GM12878 (cell line): ENCODE measurements around the gene ADAR. TPM values are rescaled to one million over a fixed set of nuclear protein-coding genes. Genes with fewer than 3 reads are reported as not detected.
A peak's percentile ranks its signal among the peaks of the same experiment; 100 is the strongest.

ENCODE experiments used
- ATAC-seq: fragments of 200-7000 bp; cut with Tn5 transposase; 3 replicates; pipeline ENCODE4 v1.9.1; 2020; ENCODE audit warnings: mild to moderate bottlenecking, moderate library complexity
- BruUV-seq: library from RNA; stranded (reverse); fragments of 400-500 nt; replicated peaks from 2 replicates; lab custom pipeline; 2021; lab: Mats Ljungman, UMichigan
- CTCF ChIA-PET: fragments of 300-600 bp; sonication (Branson Sonifier 250); formaldehyde crosslinking; extraction: SDS; loops from one replicate; lab custom pipeline; 2021; ENCODE audit warnings: inconsistent platforms; lab: Yijun Ruan, JAX
- POLR2A ChIA-PET: fragments of 350-600 bp; formaldehyde crosslinking; extraction: SDS; loops from one replicate; lab custom pipeline; 2021; ENCODE audit warnings: inconsistent platforms; lab: Charles Lee
- RAD21 ChIA-PET: fragments of 300-600 bp; sonication (Branson Sonifier 250); formaldehyde crosslinking; loops from one replicate; lab custom pipeline; 2023; ENCODE audit warnings: antibody characterized with exemption; ENCODE audit not compliant: unreplicated experiment; lab: Charles Lee
- SMC1A ChIA-PET: fragments of 300-600 bp; sonication (Branson Sonifier 250); formaldehyde crosslinking; loops from one replicate; lab custom pipeline; 2023; ENCODE audit not compliant: unreplicated experiment, uncharacterized antibody; lab: Charles Lee
- DNase-seq: peaks from one replicate; pipeline ENCODE4 v3.0.0-alpha.2; 2011; ENCODE audit warnings: low read depth, low spot score
- FAIRE-seq: peaks from 3 replicates; lab custom pipeline; 2011; peaks lifted over from hg19 to GRCh38; lab: Jason Lieb, UNC
- H2AFZ ChIP-seq: 2 replicates; pipeline ENCODE4 v1.6.0; 2011; ENCODE audit warnings: low read depth, low read length, control low read depth; ENCODE audit not compliant: control insufficient read depth
- H3K27ac ChIP-seq: 2 replicates; pipeline ENCODE4 v1.5.1; 2011; ENCODE audit warnings: control low read depth; ENCODE audit not compliant: control insufficient read depth, insufficient read depth
- H3K27me3 ChIP-seq, 2 experiments: replicated peaks in 1 of 2; 2 replicates each; pipeline versions ENCODE4 v1.6.0 to v1.6.1; 2011; ENCODE audit warnings: low read length in 1 of 2; ENCODE audit not compliant: control insufficient read depth in 2 of 2, insufficient read depth in 2 of 2
- H3K36me3 ChIP-seq, 2 experiments: 2 replicates each; pipeline ENCODE4 v1.5.1; 2011; ENCODE audit warnings: low read length in 1 of 2; ENCODE audit not compliant: control insufficient read depth in 2 of 2, insufficient read depth in 2 of 2
- H3K4me1 ChIP-seq: 2 replicates; pipeline ENCODE4 v1.6.1; 2011; ENCODE audit warnings: mild to moderate bottlenecking, low read length, moderate library complexity, mixed read lengths; ENCODE audit not compliant: control insufficient read depth, insufficient read depth
- H3K4me2 ChIP-seq: 2 replicates; pipeline ENCODE4 v1.6.0; 2011; ENCODE audit warnings: control low read depth; ENCODE audit not compliant: control insufficient read depth, insufficient read depth
- H3K4me3 ChIP-seq: fragments of 200-600 bp; sonication (generic); 2 replicates; pipeline ENCODE4 v1.5.1; 2016
- H3K79me2 ChIP-seq: 2 replicates; pipeline ENCODE4 v1.6.0; 2011; ENCODE audit warnings: low read length; ENCODE audit not compliant: control insufficient read depth, insufficient read depth
- H3K9ac ChIP-seq: 2 replicates; pipeline ENCODE4 v1.8.0; 2011; ENCODE audit warnings: low read length, control low read depth, mixed read lengths; ENCODE audit not compliant: control insufficient read depth, insufficient read depth
- H3K9me3 ChIP-seq: replicated peaks from 3 replicates; pipeline ENCODE4 v1.5.1; 2011; ENCODE audit warnings: mild to moderate bottlenecking, low read length; ENCODE audit not compliant: control insufficient read depth, insufficient read depth
- H4K20me1 ChIP-seq: 2 replicates; pipeline ENCODE4 v1.6.0; 2011; ENCODE audit not compliant: control insufficient read depth, insufficient read depth
- ASH2L ChIP-seq: fragments of 300-600, 200-600 bp; sonication (generic); IDR thresholded peaks from 2 replicates; pipeline ENCODE4 v1.6.1; 2017; ENCODE audit warnings: low read depth, mild to moderate bottlenecking, borderline replicate concordance
- CHD1 ChIP-seq: IDR thresholded peaks from 2 replicates; pipeline ENCODE4 v1.6.1; 2012; ENCODE audit warnings: low read depth, low read length, improper control_type of control experiment
- EZH2 ChIP-seq: IDR thresholded peaks from 2 replicates; pipeline ENCODE4 v1.6.1; 2012; ENCODE audit warnings: low read depth, mild to moderate bottlenecking, control low read depth, inconsistent platforms, low read length, borderline replicate concordance; ENCODE audit not compliant: control insufficient read depth
- HDGF ChIP-seq: fragments of 450-650 bp; IDR thresholded peaks from 2 replicates; pipeline ENCODE4 v1.6.1; 2016; ENCODE audit warnings: antibody characterized with exemption
- MTA2 ChIP-seq: fragments of 450-650 bp; IDR thresholded peaks from 2 replicates; pipeline ENCODE4 v1.6.1; 2016; ENCODE audit warnings: low read depth, mild to moderate bottlenecking, moderate library complexity
- MTA3 ChIP-seq: IDR thresholded peaks from 2 replicates; pipeline ENCODE4 v1.6.1; 2012; ENCODE audit warnings: low read length, inconsistent platforms, borderline replicate concordance
- NBN ChIP-seq: fragments of 450-650 bp; IDR thresholded peaks from 2 replicates; pipeline ENCODE4 v1.6.1; 2016
- PAX5 ChIP-seq: IDR thresholded peaks from 2 replicates; pipeline ENCODE4 v1.6.1; 2011; ENCODE audit warnings: low read depth, low read length, borderline replicate concordance
- PAX8 ChIP-seq: fragments of 450-650 bp; IDR thresholded peaks from 2 replicates; pipeline ENCODE4 v1.6.1; 2017; ENCODE audit warnings: mild to moderate bottlenecking, moderate library complexity
- SKIL ChIP-seq: fragments of 450-650 bp; IDR thresholded peaks from 2 replicates; pipeline ENCODE4 v1.6.1; 2017; ENCODE audit warnings: mild to moderate bottlenecking, low read depth, inconsistent platforms; ENCODE audit not compliant: poor library complexity, severe bottlenecking
- TCF7 ChIP-seq: IDR thresholded peaks from 2 replicates; pipeline ENCODE4 v1.6.1; 2014; ENCODE audit warnings: antibody characterized with exemption, borderline replicate concordance
- WRNIP1 ChIP-seq: IDR thresholded peaks from 2 replicates; pipeline ENCODE4 v1.6.1; 2011; ENCODE audit warnings: low read depth, low read length, improper control_type of control experiment, borderline replicate concordance
- WGBS: methylation state at CpG from one replicate; pipeline ENCODE4 v1.1.6; 2016; ENCODE audit warnings: low lambda C conversion rate; ENCODE audit not compliant: insufficient replicate concordance, insufficient coverage; ENCODE audit errors: missing lambda C conversion rate; 5-methylcytosine and 5-hydroxymethylcytosine counted together
- in situ Hi-C: fragments of 300-500 bp; cut with MboI; formaldehyde crosslinking; loops from 9 replicates; pipeline ENCODE4 v1.14.3; 2018; ENCODE audit warnings: mixed read lengths
- intact Hi-C: fragments of 100-400 bp; cut with micrococcal nuclease; formaldehyde crosslinking; loops from one replicate; pipeline ENCODE4 v1.14.2; 2022; ENCODE audit not compliant: unreplicated experiment
- polyA plus RNA-seq, 11 experiments: library from polyadenylated mRNA; depleted of rRNA in 4 of 11; unstranded in 6 of 11; stranded (reverse) in 5 of 11; fragments of >200 nt; fragmentation: Nextera tagmentation in 4 of 11; fragmentation: Illumina TruSeq in 1 of 11; extraction: Ambion mirVana in 4 of 11; extraction: Trizol in 1 of 11; gene quantifications; 1 replicate in 1 of 11; 2 replicates in 10 of 11; pipeline versions ENCODE4 v1.2.1 to v1.2.3, GENCODE V29; 2011 to 2016; ENCODE audit warnings: inconsistent platforms in 2 of 11, missing spikeins in 2 of 11, low read depth in 1 of 11
- total RNA-seq, 4 experiments: library from RNA; depleted of rRNA in 3 of 4; stranded (reverse); fragments of >200 nt in 3 of 4; fragmentation: Illumina TruSeq in 1 of 4; extraction: Trizol in 1 of 4; gene quantifications; 2 replicates each; pipeline versions ENCODE4 v1.2.1 to v1.2.3, GENCODE V29; 2013 to 2021
- TF ChIP-seq, protein P1 (sequence below): IDR thresholded peaks from 2 replicates; pipeline ENCODE4 v1.6.1; 2012; ENCODE audit warnings: low read length, inconsistent platforms
- TF ChIP-seq, protein P2 (sequence below): fragments of 450-650 bp; IDR thresholded peaks from 2 replicates; pipeline ENCODE4 v1.6.1; 2017; ENCODE audit warnings: mild to moderate bottlenecking, moderate library complexity

Gene ADAR
- total and polyA plus RNA-seq, 10 of the 15 experiments (the other 5 are each of a cell fraction or from before 2014, with no cell fraction given) = 55.5 to 413 (median 176) TPM

GRCh38 chr1:154628121-154628405 lies 20.1 kb upstream of the ADAR start (continued):
- TF ChIP-seq SKIL = peak; percentile 54
- peak; percentile 65; the same call in 1 of the 2 replicates for TF ChIP-seq WRNIP1
- TF ChIP-seq NBN = peak; percentile 6; the same call in 1 of the 2 replicates
- TF ChIP-seq, protein P1, sequence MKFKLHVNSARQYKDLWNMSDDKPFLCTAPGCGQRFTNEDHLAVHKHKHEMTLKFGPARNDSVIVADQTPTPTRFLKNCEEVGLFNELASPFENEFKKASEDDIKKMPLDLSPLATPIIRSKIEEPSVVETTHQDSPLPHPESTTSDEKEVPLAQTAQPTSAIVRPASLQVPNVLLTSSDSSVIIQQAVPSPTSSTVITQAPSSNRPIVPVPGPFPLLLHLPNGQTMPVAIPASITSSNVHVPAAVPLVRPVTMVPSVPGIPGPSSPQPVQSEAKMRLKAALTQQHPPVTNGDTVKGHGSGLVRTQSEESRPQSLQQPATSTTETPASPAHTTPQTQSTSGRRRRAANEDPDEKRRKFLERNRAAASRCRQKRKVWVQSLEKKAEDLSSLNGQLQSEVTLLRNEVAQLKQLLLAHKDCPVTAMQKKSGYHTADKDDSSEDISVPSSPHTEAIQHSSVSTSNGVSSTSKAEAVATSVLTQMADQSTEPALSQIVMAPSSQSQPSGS = 0 out of 2 replicates have a peak, but pooled peaks have one; percentile 50
- TF ChIP-seq MTA3 = peak; percentile 81; the same call in 1 of the 2 replicates
- 0 out of 2 replicates have a peak, but pooled peaks have one; percentile 16 for TF ChIP-seq MTA2
- no peak for TF ChIP-seq HDGF

DNA sequence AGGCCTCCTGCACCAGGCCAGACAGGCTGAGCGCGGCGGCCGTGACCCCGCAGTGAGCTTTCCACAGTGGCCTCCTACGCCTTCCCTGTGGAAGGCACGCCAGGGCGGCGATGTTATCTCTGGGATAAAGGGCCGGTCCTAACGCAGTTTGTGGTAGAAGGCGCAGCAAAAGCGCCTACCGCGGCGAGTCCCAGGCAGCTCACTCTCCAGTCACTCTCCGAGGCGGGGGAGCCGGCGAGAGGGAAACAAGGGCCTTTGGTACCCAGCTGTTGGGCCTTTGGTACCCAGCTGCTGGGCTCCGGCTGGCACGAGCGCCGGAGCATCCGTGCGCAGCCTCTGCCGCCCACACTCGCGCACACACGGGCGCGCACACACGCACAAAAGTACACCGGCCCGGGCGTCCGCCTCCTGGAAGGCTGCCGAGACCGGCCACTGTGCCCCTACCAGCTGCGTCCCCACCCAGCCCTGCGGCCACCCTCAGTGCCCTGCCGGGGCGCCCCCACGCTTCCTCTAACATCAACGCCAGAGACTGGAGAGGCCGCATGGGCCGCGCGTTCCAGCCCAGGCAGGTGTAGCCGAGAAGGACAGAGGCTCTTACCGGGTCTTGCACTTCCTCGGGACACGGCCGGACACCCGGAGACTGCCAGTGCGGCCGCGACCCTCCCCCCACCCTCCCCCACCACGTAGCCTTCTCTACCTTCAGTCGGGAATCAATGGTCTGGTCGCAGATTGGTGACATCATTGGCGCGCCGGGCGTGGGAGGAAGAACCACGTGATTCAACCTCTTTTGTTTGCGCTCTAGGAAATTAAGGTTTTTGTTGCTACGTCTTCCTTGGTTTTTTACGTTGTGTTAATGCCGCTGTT lies 19.5 kb upstream of the ADAR start:
- peak overlapping the region; percentile 94 for H3K27ac ChIP-seq
- peaks cover 0 to 3% of the 10 kb centered on the region in 2 experiments; a peak in 1 of 4 replicates for H3K36me3 ChIP-seq
- no TSS peak for BruUV-seq
- no peaks in the 10 kb centered on the region for H3K27me3 ChIP-seq
- no peak for DNase-seq
- intact Hi-C loops (no loop called here), in situ Hi-C loops (no loop called here)
- ChIA-PET POLR2A (interaction anchor here (0.6 to 2.3 kb wide), 10 partner anchors 10 to 313 kb away, joined by 3 to 12 read pairs (median 3); partner anchors contain the start of gene ADAR), CTCF (interaction anchor here (0.6 to 2.7 kb wide), 7 partner anchors 9 to 545 kb away, joined by 3 to 17 read pairs (median 4); partner anchors contain the start of gene KRTCAP2), SMC1A (interaction anchor here (0.6 to 5.4 kb wide), 6 partner anchors 16 to 784 kb away, joined by 3 to 35 read pairs (median 5); partner anchors contain the start of gene ADAR), RAD21 (interaction anchor here (0.6 to 4.2 kb wide), 6 partner anchors 17 to 354 kb away, joined by 3 to 23 read pairs (median 4); no protein-coding TSS in a partner anchor)
- H3K9ac ChIP-seq = peak overlapping the region; percentile 91
- H3K9me3 ChIP-seq = no peaks in the 10 kb centered on the region
- peaks cover 59% of the 10 kb centered on the region for H3K79me2 ChIP-seq
- ATAC-seq = peak; percentile 74
- peak overlapping the region; percentile 84 for H3K4me2 ChIP-seq
- H2AFZ ChIP-seq = peak overlapping the region; percentile 99
- peak overlapping the region; percentile 82 for H3K4me3 ChIP-seq
- peak; percentile 88 for FAIRE-seq
- WGBS = under 1% methylated on average over 66 of the region's 70 CpGs
- peaks cover 3% of the 10 kb centered on the region; the same call in 1 of the 2 replicates for H3K4me1 ChIP-seq
- no peaks in the 10 kb centered on the region for H4K20me1 ChIP-seq
- TF ChIP-seq HDGF (no peak), TCF7 (no peak), ASH2L (0 out of 2 replicates have a peak, but pooled peaks have one; percentile 32), EZH2 (no peak), PAX8 (no peak), MTA2 (no peak; the same call in 1 of the 2 replicates), CHD1 (no peak), PAX5 (0 out of 2 replicates have a peak, but pooled peaks have one; percentile 12)
- TF ChIP-seq, protein P2, sequence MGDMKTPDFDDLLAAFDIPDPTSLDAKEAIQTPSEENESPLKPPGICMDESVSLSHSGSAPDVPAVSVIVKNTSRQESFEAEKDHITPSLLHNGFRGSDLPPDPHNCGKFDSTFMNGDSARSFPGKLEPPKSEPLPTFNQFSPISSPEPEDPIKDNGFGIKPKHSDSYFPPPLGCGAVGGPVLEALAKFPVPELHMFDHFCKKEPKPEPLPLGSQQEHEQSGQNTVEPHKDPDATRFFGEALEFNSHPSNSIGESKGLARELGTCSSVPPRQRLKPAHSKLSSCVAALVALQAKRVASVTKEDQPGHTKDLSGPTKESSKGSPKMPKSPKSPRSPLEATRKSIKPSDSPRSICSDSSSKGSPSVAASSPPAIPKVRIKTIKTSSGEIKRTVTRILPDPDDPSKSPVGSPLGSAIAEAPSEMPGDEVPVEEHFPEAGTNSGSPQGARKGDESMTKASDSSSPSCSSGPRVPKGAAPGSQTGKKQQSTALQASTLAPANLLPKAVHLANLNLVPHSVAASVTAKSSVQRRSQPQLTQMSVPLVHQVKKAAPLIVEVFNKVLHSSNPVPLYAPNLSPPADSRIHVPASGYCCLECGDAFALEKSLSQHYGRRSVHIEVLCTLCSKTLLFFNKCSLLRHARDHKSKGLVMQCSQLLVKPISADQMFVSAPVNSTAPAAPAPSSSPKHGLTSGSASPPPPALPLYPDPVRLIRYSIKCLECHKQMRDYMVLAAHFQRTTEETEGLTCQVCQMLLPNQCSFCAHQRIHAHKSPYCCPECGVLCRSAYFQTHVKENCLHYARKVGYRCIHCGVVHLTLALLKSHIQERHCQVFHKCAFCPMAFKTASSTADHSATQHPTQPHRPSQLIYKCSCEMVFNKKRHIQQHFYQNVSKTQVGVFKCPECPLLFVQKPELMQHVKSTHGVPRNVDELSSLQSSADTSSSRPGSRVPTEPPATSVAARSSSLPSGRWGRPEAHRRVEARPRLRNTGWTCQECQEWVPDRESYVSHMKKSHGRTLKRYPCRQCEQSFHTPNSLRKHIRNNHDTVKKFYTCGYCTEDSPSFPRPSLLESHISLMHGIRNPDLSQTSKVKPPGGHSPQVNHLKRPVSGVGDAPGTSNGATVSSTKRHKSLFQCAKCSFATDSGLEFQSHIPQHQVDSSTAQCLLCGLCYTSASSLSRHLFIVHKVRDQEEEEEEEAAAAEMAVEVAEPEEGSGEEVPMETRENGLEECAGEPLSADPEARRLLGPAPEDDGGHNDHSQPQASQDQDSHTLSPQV = no peak
